PC-9 (cell line): ENCODE data around the gene MAGIX.

ENCODE experiments used
- CTCF ChIP-seq: fragments of 200-600 bp; sonication (generic); conservative IDR thresholded peaks from 2 replicates; pipeline ENCODE4 v1.6.1; 2017; ENCODE audit warnings: mixed run types, antibody characterized with exemption, mild to moderate bottlenecking, moderate library complexity
- EZH2 ChIP-seq: fragments of 200-600 bp; sonication (generic); IDR thresholded peaks from 2 replicates; pipeline ENCODE4 v1.8.0; 2017; ENCODE audit warnings: antibody characterized with exemption, low read depth

DNA sequence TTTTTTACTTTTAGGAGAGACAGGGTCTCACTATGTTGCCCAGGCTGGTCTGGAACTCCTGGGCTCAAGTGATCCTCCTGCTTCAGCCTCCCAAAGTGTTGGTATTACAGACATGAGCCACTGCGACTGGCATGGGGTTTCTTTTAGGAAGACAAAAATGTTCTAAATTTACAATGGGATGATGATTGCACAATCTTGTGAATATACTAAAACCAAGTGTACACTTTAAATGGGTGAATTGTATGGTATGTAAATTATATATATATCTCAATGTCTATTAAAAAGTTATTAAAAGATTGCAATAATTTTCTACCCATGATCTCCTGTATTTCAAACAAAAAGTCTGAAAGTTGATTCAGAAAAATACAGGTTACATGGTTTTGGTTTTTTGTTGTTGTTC is 9.1 kb upstream of the MAGIX start:
- TF ChIP-seq CTCF (no peak), EZH2 (no peak)
